Ovary (tissue), 3 donors: ENCODE results near the gene C1orf115.

ENCODE experiments used
- EP300 ChIP-seq: sonication (generic); formaldehyde crosslinking; IDR thresholded peaks from one replicate; pipeline ENCODE4 v1.6.1; 2017; ENCODE audit warnings: antibody characterized with exemption
- POLR2A ChIP-seq: fragments of 450-650 bp; IDR thresholded peaks from one replicate; pipeline ENCODE4 v1.6.1; 2017; ENCODE audit warnings: antibody characterized with exemption, mild to moderate bottlenecking, moderate library complexity
- TF ChIP-seq, protein P1 (sequence below), 3 donors: fragments of 450-650 bp in 2 of 3; fragments of 200-600 bp in 1 of 3; IDR thresholded peaks; one replicate each; pipeline versions ENCODE4 v1.5.1 to v1.8.0; 2016 to 2022; ENCODE audit warnings: antibody characterized with exemption in 3 of 3, mild to moderate bottlenecking in 1 of 3
- donor health status: DM: no; HTN: no; CAD: no.

DNA sequence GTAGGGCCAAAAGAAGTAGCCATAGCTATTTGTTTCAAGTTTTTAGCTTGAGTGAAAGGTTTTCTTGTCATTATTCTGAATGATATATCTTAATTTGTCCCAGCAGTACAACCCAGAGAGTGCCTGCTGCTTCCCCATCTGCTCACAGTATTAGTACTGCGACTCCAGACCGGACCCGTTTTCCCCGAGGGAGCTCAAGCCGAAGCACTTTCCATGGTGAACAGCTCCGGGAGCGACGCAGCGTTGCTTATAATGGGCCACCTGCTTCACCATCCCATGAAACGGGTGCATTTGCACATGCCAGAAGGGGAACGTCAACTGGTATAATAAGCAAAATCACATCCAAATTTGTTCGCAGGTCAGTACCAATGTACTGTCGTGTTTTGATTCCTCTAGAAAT, 37.2 kb upstream of the C1orf115 start:
- TF ChIP-seq, protein P1, sequence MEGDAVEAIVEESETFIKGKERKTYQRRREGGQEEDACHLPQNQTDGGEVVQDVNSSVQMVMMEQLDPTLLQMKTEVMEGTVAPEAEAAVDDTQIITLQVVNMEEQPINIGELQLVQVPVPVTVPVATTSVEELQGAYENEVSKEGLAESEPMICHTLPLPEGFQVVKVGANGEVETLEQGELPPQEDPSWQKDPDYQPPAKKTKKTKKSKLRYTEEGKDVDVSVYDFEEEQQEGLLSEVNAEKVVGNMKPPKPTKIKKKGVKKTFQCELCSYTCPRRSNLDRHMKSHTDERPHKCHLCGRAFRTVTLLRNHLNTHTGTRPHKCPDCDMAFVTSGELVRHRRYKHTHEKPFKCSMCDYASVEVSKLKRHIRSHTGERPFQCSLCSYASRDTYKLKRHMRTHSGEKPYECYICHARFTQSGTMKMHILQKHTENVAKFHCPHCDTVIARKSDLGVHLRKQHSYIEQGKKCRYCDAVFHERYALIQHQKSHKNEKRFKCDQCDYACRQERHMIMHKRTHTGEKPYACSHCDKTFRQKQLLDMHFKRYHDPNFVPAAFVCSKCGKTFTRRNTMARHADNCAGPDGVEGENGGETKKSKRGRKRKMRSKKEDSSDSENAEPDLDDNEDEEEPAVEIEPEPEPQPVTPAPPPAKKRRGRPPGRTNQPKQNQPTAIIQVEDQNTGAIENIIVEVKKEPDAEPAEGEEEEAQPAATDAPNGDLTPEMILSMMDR (IDR thresholded peaks at IDR 0.05): no peak
- TF ChIP-seq POLR2A (no peak), EP300 (no peak)
